MM.1S (cell line): ENCODE results near the gene CREB3L2.

Source experiments
- EZH2 ChIP-seq: fragments of 300-600 bp; sonication (generic); optimal IDR thresholded peaks from 2 replicates; pipeline ENCODE3; 2017; ENCODE audit warnings: low read depth, mild to moderate bottlenecking, antibody characterized with exemption, low read length, mixed read lengths
- EZH2phosphoT487 ChIP-seq: fragments of 300-600 bp; sonication (generic); IDR thresholded peaks from 2 replicates; pipeline ENCODE4 v1.6.1; 2018; ENCODE audit warnings: antibody characterized with exemption, low read length
- TF ChIP-seq, protein P1 (sequence below): fragments of 300-600 bp; sonication (generic); IDR thresholded peaks from 2 replicates; pipeline ENCODE4 v1.5.1; 2016; ENCODE audit warnings: antibody characterized with exemption, low read length, mixed read lengths

DNA sequence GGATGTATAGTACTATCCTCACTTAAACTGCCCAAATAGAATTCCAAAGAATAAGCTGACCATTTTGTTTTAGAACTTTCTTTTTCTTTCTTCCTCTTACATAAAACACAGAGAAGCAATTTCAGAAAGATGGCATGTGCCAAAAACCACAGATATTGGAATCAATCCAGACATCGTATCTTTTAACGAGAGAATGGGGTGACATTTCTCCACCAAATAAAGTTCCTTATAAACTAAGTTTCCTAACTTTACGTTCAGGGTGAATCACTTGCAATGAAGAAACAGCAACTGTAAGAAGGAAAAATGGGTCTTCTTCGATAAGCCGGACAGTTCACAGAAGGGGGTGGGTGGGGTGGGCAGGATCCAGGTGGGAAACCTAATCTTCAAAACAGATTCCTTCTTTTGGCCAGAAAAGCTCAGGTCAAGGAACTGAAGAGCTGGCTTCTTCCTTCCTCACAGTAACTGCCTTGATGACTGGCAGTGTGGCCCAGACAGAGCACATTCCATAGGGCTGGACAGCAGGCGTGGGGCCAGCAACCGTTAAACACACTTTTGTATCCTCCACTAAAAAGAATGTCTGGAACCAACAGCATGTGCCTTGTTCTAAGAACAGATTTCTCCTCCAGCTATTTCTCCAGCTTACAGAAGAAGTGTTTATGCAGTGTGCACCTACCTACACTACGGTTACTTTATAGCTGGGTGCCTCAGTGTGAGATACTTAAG lies 31.5 kb downstream of the CREB3L2 start:
- TF ChIP-seq, protein P1, sequence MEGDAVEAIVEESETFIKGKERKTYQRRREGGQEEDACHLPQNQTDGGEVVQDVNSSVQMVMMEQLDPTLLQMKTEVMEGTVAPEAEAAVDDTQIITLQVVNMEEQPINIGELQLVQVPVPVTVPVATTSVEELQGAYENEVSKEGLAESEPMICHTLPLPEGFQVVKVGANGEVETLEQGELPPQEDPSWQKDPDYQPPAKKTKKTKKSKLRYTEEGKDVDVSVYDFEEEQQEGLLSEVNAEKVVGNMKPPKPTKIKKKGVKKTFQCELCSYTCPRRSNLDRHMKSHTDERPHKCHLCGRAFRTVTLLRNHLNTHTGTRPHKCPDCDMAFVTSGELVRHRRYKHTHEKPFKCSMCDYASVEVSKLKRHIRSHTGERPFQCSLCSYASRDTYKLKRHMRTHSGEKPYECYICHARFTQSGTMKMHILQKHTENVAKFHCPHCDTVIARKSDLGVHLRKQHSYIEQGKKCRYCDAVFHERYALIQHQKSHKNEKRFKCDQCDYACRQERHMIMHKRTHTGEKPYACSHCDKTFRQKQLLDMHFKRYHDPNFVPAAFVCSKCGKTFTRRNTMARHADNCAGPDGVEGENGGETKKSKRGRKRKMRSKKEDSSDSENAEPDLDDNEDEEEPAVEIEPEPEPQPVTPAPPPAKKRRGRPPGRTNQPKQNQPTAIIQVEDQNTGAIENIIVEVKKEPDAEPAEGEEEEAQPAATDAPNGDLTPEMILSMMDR = no peak
- TF ChIP-seq EZH2 (no peak), EZH2phosphoT487 (no peak)
